ENCODE measurements around the gene ACAT1.
"Not testable (repeated sequence)": the region's sequence is repeated elsewhere in the genome, so short reads cannot be mapped to it uniquely, and the experiment has no call there.

The ACAT1 gene

GRCh38 chr11:108160970-108161566 lies 39.7 kb downstream of the ACAT1 start:
- no peak overlapping the region for H4K8ac ChIP-seq (ENCODE audit: low read depth, low read length)
- peaks cover 27 to 30% of the 10 kb centered on the region in 2 experiments for H3K36me3 ChIP-seq (ENCODE audit: control insufficient read depth in 1 of 2, insufficient read depth in 2 of 2, low read length in 2 of 2)
- H4K91ac ChIP-seq (ENCODE audit: low read depth, low read length): no peak overlapping the region
- H2BK120ac ChIP-seq (ENCODE audit: insufficient read depth, low read length, poor library complexity): no peak overlapping the region
- H3K9ac ChIP-seq (ENCODE audit: low read length): no peak overlapping the region
- H3K79me2 ChIP-seq (ENCODE audit: control insufficient read depth, insufficient read depth, low read length, poor library complexity): no peaks in the 10 kb centered on the region
- no peak overlapping the region for H3K4ac ChIP-seq (ENCODE audit: low read depth, low read length)
- H3K4me2 ChIP-seq (ENCODE audit: low read length): no peak overlapping the region
- no peak overlapping the region for H2AFZ ChIP-seq (ENCODE audit: insufficient read depth, low read length, poor library complexity)
- H3K14ac ChIP-seq (ENCODE audit: low read length): no peak overlapping the region
- DNase-seq: no peak
- H2AK5ac ChIP-seq (ENCODE audit: low read length): no peak overlapping the region
- no peaks in the 10 kb centered on the region for H3K4me1 ChIP-seq (ENCODE audit: control insufficient read depth in 1 of 2, insufficient read depth in 2 of 2, low read length in 2 of 2)
- no peak overlapping the region for H3K4me3 ChIP-seq (ENCODE audit: low read depth, low read length)
- no peak overlapping the region for H3K23ac ChIP-seq (ENCODE audit: low read length)
- no peak overlapping the region for H2BK12ac ChIP-seq (ENCODE audit: low read length)
- H4K12ac ChIP-seq (ENCODE audit: low read depth, low read length): no peak overlapping the region
- H3K79me1 ChIP-seq (ENCODE audit: low read length): no peaks in the 10 kb centered on the region
- no peaks in the 10 kb centered on the region for H3K9me3 ChIP-seq (ENCODE audit: insufficient read depth, low read depth, low read length)
- no peaks in the 10 kb centered on the region for H3K27me3 ChIP-seq (ENCODE audit: insufficient read depth, low read length)
- H2BK5ac ChIP-seq (ENCODE audit: low read depth, low read length, poor library complexity): no peak overlapping the region
- H3K27ac ChIP-seq (ENCODE audit: low read depth, low read length): no peak overlapping the region
- no CpG with 5 or more reads among the region's 5 CpGs for WGBS (ENCODE audit: extremely low coverage, insufficient coverage, insufficient read length)
- no peak overlapping the region for H3K18ac ChIP-seq (ENCODE audit: low read length)

GRCh38 chr11:108162878-108163277 lies 41.5 kb downstream of the ACAT1 start:
- not testable (repeated sequence) for DNase-seq; H4K8ac ChIP-seq (ENCODE audit: low read depth, low read length); H2AK5ac ChIP-seq (ENCODE audit: low read length); H3K18ac ChIP-seq (ENCODE audit: low read length); H3K79me2 ChIP-seq (ENCODE audit: control insufficient read depth, insufficient read depth, low read length, poor library complexity); H2BK5ac ChIP-seq (ENCODE audit: low read depth, low read length, poor library complexity); H3K9ac ChIP-seq (ENCODE audit: low read length); H2BK120ac ChIP-seq (ENCODE audit: insufficient read depth, low read length, poor library complexity); H3K4ac ChIP-seq (ENCODE audit: low read depth, low read length); H4K12ac ChIP-seq (ENCODE audit: low read depth, low read length); H3K27me3 ChIP-seq (ENCODE audit: insufficient read depth, low read length); H3K9me3 ChIP-seq (ENCODE audit: insufficient read depth, low read depth, low read length); H3K23ac ChIP-seq (ENCODE audit: low read length); H4K91ac ChIP-seq (ENCODE audit: low read depth, low read length); H3K79me1 ChIP-seq (ENCODE audit: low read length); H2AFZ ChIP-seq (ENCODE audit: insufficient read depth, low read length, poor library complexity); H3K4me3 ChIP-seq (ENCODE audit: low read depth, low read length); H3K27ac ChIP-seq (ENCODE audit: low read depth, low read length); H2BK12ac ChIP-seq (ENCODE audit: low read length); H3K4me2 ChIP-seq (ENCODE audit: low read length); H3K14ac ChIP-seq (ENCODE audit: low read length); H3K4me1 ChIP-seq (ENCODE audit: control insufficient read depth in 1 of 2, insufficient read depth in 2 of 2, low read length in 2 of 2)
- no CpG with 5 or more reads among the region's 6 CpGs for WGBS (ENCODE audit: extremely low coverage, insufficient coverage, insufficient read length)
- H3K36me3 ChIP-seq (ENCODE audit: control insufficient read depth in 1 of 2, insufficient read depth in 2 of 2, low read length in 2 of 2): peaks cover 30 to 32% of the 10 kb centered on the region in 2 experiments

GRCh38 chr11:108167624-108168023 lies 46.3 kb downstream of the ACAT1 start:
- no peak overlapping the region for H4K8ac ChIP-seq (ENCODE audit: low read depth, low read length)
- H3K9me3 ChIP-seq (ENCODE audit: insufficient read depth, low read depth, low read length): no peaks in the 10 kb centered on the region
- H3K4me2 ChIP-seq (ENCODE audit: low read length): no peak overlapping the region
- no peak overlapping the region for H4K91ac ChIP-seq (ENCODE audit: low read depth, low read length)
- H3K27ac ChIP-seq (ENCODE audit: low read depth, low read length): no peak overlapping the region
- no peak overlapping the region for H4K12ac ChIP-seq (ENCODE audit: low read depth, low read length)
- no peak overlapping the region for H2AK5ac ChIP-seq (ENCODE audit: low read length)
- H2AFZ ChIP-seq (ENCODE audit: insufficient read depth, low read length, poor library complexity): no peak overlapping the region
- no peaks in the 10 kb centered on the region for H3K4me1 ChIP-seq (ENCODE audit: control insufficient read depth in 1 of 2, insufficient read depth in 2 of 2, low read length in 2 of 2)
- no peak overlapping the region for H3K4ac ChIP-seq (ENCODE audit: low read depth, low read length)
- no peak overlapping the region for H3K4me3 ChIP-seq (ENCODE audit: low read depth, low read length)
- H2BK120ac ChIP-seq (ENCODE audit: insufficient read depth, low read length, poor library complexity): no peak overlapping the region
- H2BK5ac ChIP-seq (ENCODE audit: low read depth, low read length, poor library complexity): no peak overlapping the region
- DNase-seq: no peak
- H3K9ac ChIP-seq (ENCODE audit: low read length): no peak overlapping the region
- H3K36me3 ChIP-seq (ENCODE audit: control insufficient read depth in 1 of 2, insufficient read depth in 2 of 2, low read length in 2 of 2): peaks cover 22 to 25% of the 10 kb centered on the region in 2 experiments
- H2BK12ac ChIP-seq (ENCODE audit: low read length): no peak overlapping the region
- no peak overlapping the region for H3K23ac ChIP-seq (ENCODE audit: low read length)
- H3K27me3 ChIP-seq (ENCODE audit: insufficient read depth, low read length): no peaks in the 10 kb centered on the region
- H3K14ac ChIP-seq (ENCODE audit: low read length): no peak overlapping the region
- no peak overlapping the region for H3K18ac ChIP-seq (ENCODE audit: low read length)
- H3K79me1 ChIP-seq (ENCODE audit: low read length): no peaks in the 10 kb centered on the region
- no peaks in the 10 kb centered on the region for H3K79me2 ChIP-seq (ENCODE audit: control insufficient read depth, insufficient read depth, low read length, poor library complexity)

GRCh38 chr11:108170184-108170583 lies 48.8 kb downstream of the ACAT1 start:
- H3K4ac ChIP-seq (ENCODE audit: low read depth, low read length): no peak overlapping the region
- H3K9me3 ChIP-seq (ENCODE audit: insufficient read depth, low read depth, low read length): no peaks in the 10 kb centered on the region
- H2AK5ac ChIP-seq (ENCODE audit: low read length): no peak overlapping the region
- H3K27me3 ChIP-seq (ENCODE audit: insufficient read depth, low read length): no peaks in the 10 kb centered on the region
- peaks cover 19 to 27% of the 10 kb centered on the region in 2 experiments for H3K36me3 ChIP-seq (ENCODE audit: control insufficient read depth in 1 of 2, insufficient read depth in 2 of 2, low read length in 2 of 2)
- no peak overlapping the region for H3K27ac ChIP-seq (ENCODE audit: low read depth, low read length)
- H4K12ac ChIP-seq (ENCODE audit: low read depth, low read length): no peak overlapping the region
- no peak overlapping the region for H2BK5ac ChIP-seq (ENCODE audit: low read depth, low read length, poor library complexity)
- no CpG with 5 or more reads among the region's 2 CpGs for WGBS (ENCODE audit: extremely low coverage, insufficient coverage, insufficient read length)
- no peaks in the 10 kb centered on the region for H3K4me1 ChIP-seq (ENCODE audit: control insufficient read depth in 1 of 2, insufficient read depth in 2 of 2, low read length in 2 of 2)
- no peak overlapping the region for H3K18ac ChIP-seq (ENCODE audit: low read length)
- H2BK120ac ChIP-seq (ENCODE audit: insufficient read depth, low read length, poor library complexity): no peak overlapping the region
- H3K79me2 ChIP-seq (ENCODE audit: control insufficient read depth, insufficient read depth, low read length, poor library complexity): no peaks in the 10 kb centered on the region
- no peak overlapping the region for H4K91ac ChIP-seq (ENCODE audit: low read depth, low read length)
- H3K9ac ChIP-seq (ENCODE audit: low read length): no peak overlapping the region
- H2AFZ ChIP-seq (ENCODE audit: insufficient read depth, low read length, poor library complexity): no peak overlapping the region
- no peak overlapping the region for H3K4me3 ChIP-seq (ENCODE audit: low read depth, low read length)
- no peak overlapping the region for H2BK12ac ChIP-seq (ENCODE audit: low read length)
- H3K79me1 ChIP-seq (ENCODE audit: low read length): no peaks in the 10 kb centered on the region
- H3K4me2 ChIP-seq (ENCODE audit: low read length): no peak overlapping the region
- DNase-seq: no peak
- no peak overlapping the region for H3K23ac ChIP-seq (ENCODE audit: low read length)
- no peak overlapping the region for H4K8ac ChIP-seq (ENCODE audit: low read depth, low read length)
- no peak overlapping the region for H3K14ac ChIP-seq (ENCODE audit: low read length)
